ENCODE measurements around the gene EFCAB9.

The EFCAB9 gene

DNA sequence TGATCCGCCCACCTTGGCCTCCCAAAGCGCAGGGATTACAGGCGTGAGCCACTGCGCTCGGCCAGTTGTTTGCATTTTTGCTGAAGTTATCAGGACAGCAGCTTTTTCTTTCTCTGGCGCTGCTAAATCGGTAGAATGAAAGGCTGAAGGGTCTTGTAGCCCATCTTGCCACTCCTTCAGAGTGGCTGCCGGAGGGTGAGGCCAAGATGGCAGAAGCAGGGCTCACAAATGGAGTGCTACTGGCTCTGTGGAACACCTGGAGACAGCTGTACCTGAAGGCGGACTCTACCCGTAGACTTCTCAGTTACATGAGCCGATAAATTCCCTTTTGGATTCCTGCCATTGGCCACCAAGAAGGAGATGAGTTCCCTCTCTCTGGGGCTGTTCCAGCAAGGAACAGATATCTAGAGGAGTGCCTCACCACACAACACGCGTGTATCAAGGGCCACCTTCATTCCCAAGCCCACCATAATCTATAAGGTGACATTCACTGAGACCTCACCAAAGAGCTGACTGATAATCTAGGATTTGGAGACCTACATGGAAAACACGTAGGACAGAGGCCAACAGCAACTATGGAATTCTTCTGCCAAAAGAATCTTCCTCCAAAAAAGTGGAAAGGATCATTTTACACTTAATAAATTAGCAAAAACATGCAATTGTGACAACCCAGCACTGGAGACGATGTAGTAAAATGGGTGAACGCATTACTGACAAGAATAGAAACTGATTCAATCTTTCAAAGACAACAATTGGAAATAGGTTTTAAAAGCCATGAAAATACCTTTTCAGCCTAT lies 27.7 kb upstream of the EFCAB9 start:
- no peak for DNase-seq (ENCODE audit: low spot score)

DNA sequence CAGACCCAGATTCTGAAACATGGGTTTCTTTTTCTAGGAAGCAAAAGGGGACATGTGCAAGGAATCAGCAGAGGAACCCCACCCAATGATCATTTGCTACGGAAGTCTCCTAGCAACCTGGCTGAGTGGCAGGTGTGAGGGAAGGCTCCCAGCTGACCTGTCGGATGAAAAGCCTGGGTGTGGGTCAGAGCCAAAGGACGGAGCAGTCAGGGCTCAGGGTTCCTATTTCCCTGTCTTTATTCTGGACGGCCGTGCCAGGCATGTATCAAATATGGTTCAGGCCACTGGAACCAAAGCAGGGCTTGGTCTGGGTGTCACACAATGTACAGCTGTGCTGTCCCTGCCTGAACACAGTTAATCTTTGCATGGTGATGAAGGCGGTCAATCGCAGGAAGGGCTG lies 26.1 kb upstream of the EFCAB9 start:
- DNase-seq (ENCODE audit: low spot score), result no peak

DNA sequence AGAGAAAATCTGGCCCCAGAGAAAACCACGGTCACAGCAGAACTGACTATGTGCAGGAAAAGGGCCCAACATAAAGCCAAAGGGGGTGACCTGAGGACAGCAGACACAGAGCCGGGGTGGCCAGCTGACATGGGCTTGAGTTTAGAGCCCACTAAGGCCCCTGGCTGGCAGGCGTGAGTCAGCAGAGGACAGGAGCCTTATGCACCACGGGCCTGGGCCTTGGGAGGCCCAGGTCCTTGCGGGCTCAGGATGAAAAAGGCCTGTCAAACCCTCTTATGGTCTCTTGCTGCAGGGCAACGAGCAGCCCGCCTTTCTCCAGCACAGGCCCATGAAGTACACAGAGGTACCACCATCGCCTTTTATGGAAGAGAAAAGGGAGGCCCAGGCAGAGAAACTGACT lies 25.7 kb upstream of the EFCAB9 start:
- no peak for DNase-seq (ENCODE audit: low spot score)

DNA sequence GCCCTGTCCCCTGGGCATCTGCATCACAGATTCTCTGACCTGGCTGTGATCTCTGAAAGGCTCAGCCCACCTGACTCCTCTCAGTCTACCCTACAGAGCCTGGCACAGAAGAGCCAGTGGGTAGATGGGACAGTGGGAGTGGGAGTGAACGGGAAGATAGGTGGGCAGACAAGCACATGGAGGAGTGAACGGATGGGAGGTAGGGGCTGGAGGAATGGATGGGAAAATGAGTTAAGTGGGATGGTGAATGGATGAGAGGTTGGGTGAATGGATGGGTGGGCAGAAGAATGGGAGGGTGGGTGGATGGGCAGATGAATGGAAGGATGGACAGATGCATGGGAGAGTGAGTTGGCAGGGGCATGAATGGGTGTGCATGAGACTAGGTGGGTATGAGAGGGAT lies 24.8 kb upstream of the EFCAB9 start:
- no peak for DNase-seq (ENCODE audit: low spot score)

DNA sequence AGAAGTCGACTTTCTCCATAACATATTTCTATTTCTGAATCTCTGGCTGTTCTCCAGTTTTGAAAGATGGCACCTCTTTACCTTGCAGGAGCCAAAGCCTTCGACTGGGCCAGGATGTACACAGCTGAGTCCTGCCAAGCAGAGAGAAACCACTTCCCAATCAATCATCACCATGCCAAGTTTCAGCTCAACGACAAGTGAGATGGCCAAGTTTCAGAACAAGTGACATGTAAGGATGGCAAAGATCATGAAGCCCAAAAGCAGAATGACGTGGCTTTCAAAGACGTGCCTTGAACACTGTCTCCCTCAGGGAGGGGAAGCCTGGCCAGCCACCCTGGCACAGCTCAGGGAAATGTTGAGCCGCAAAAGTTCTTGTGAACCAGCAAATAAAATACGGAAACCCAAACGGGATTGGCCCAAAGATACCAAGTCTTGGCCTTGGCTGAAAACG lies 23.7 kb upstream of the EFCAB9 start:
- DNase-seq (ENCODE audit: low spot score), result no peak

DNA sequence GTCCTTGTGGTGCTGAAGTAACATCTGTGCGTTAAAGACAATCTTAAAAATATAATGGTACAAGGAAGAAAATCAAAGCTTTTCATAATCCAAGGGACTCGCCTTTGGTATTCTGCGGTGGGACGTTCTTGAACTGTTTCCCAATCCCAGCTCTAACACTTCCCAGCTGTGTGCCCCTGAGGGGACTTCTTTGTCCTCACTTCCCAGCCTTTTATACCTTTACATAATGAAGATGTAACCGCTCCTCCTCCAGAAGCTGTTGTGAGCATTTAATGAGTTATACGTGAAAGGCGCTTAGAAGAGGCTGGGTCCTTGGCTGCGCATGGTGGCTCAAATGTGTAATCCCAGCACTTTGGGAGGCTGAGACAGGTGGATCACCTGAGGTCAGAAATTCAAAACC lies 22.9 kb upstream of the EFCAB9 start:
- DNase-seq (ENCODE audit: low spot score), result no peak

DNA sequence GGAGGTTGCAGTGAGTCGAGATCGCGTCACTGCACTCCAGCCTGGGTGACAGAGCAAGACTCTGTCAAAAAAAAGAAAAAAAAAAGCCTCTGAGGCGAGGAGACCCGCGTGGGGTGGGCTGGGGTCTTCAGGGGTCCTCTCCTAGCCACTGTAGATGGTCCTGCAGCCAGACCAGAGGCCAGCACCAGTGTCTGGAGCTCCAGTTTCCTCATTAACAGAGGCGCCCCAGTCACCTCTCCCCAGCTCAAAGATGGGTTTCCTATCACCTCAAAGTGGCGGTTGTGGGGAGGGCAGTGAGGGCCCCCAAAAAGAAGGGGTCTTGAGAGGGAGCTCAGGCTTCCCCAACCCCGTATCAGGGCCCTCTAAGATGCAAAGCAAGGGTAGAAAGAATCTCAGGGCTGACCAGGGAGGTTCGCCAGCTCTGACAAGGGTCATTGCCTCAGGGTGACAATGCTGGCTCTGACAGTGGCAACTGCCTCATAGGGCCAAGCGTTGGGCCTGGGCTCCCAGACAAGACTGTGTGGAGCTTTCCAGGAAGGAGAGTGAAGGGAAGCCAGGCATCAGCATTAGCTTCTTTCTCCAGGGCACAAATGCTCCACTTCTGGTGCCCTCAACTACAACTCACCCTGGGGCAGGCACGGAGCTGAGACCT lies 20.9 kb upstream of the EFCAB9 start:
- no peak for DNase-seq (ENCODE audit: low spot score)

DNA sequence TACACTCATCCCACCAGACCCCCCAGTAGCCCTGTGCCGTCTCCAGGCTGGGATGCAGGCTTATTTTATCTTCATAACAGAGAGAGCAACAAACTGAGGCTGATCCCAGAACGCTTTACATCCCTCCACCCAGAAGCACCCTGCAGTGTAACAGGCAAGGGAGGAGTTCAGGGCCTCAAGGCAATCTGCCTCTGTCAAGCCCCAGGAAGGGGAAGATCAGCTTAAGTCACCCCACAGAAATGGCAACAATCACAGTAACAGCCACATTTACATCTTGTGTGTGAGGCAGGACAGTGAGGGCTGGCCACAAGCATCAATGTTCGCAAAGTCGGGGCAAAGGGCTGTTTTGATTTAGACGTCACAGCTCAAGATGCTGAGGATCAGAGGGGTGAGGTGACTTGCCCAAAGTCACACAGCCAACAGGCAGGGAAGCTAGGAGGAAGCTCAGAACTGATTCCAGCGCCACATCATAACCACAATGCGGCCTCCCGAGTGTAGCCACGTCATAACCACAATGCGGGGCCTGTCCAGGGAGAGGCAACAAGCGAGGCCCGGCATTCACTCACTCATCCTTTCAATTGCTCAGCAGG lies 20.3 kb upstream of the EFCAB9 start:
- DNase-seq (ENCODE audit: low spot score), result no peak

DNA sequence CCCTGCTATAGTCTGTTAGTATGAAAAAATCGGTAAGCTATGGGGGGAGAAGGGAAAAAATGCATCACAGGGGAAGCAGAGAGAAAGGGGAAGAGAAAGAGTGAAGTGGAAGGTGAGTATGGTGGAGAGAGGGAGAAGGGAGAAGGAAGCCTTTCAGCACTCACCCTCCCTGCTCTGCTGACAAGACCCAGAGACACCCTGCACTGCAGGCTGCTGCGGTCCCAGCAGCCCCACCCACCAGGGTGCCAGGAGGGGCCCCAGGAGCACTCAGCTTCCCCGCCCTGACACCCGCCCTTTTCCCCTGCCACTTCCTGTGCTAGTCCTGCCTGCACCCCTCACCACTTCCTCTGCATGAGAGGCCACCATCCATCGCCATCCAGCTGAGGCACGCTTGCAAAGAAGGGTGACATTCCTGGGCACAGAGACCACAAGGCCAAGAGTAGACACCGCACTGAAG lies 18.7 kb upstream of the EFCAB9 start:
- DNase-seq (ENCODE audit: low spot score), result no peak

DNA sequence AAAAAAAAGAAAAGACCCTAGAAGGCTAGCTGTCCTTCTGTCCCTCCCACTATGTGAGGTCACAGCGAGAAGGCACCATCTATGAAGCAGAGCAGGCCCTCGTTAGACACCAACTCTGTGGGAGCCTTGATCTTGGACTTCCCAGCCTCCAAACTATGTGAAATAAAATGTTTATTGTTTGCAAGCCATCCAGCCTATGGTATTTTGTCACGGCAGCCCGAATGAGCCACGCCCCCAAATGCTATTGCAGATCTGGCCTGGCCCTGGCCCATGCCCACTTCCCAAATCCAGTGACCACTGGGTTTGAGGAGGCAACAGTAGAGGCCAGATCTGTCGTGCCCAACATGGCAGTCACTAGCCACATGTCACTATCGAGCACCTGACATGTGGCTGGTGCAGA lies 16.8 kb upstream of the EFCAB9 start:
- DNase-seq (ENCODE audit: low spot score), result no peak

DNA sequence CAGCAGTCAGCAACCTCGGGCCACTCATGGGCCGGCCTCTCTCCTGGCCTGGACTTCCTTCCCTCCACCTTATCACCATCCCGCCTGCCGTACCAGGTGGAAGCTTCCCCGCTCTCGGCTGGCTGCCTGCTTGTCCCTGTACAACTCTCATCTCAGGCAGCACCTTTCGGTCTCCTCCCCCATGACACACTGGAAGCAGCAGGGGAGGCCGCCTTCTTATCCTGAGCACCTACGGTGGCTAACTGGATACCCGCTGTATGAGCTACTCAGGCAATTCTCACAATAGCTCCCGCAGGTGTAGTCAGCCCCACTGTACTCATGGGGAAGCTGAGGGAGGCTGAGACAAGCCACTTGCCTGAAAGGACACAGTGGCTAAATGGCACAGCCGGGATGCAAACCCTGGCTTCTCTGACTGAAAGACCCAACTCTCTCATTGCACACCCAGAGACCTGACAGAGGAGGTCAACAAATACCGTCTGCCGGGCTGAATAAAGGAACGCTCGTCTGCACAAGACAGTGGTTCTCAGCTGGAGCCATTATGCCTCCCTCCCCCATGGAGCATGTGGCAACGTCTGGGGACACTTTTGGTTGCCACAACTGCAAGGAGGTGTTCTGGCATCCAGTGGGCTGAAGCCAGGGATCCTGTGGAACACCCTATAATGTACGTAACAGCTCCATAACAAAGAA lies 15.5 kb upstream of the EFCAB9 start:
- DNase-seq (ENCODE audit: low spot score), result no peak

DNA sequence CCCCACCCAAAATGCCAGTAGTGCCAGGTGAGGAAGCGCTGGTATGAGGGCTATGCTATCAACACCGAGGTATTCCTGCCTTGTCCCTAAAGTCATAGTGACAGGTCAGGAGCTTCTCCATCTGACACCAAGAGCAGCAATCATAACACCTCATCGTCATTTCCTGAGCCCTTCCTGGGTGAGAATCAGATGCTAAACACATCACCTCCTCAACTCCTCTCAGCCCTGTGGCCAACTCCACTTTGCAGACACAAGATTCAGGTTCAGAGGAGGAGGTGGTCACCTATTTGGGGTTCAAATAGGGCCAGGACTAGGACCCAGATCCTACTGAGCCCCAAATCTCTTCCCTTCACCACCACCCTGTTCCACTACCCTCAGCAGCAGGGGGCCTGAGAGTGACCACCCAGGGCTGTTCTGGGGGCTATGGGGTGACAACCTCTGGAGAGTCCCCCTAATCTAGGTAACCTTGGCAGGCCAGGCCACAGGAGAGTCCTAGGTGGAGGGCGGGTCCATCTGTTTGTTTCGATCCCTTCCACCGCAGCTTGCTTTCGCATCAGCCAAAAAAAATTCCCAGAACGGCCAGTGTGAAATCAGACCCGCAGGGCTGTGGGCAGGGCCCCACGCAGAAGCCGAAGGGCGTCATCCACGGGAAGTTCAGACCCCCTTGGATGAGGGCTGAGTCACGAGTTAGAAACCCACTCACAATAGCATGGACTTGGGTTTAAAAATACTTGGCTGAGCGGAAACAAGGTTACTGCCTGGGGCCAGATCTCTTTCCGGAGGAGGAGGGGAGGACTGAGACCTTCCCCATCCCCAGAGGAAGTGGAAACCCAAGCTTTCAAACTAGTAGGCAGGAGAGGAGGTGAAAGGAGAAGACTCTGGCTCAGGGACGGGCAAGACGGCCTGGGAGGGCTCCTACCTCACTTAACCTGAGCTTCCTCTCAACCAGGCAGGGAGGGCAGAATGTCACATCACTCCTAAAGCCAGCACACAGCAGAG lies 14.7 kb upstream of the EFCAB9 start:
- DNase-seq (ENCODE audit: low spot score), result no peak

DNA sequence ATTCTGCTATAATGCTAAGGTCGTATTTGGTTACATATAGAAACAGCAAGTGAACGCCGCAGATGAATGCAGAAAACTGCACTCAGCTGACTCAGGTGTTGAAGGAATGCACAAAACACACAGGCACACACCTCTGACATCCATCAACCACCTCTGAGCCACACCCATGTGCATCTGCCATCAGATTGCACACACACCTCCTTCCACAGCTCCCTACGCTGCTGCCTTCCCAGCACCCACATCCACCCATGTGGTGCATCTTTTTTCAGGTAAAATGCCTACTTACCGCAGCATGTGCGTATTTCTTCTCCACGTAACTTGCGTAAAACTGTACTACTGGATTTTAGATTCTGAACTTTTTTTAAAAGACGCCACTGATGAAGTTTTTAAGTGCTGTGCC lies 13.0 kb upstream of the EFCAB9 start:
- no peak for DNase-seq (ENCODE audit: low spot score)

DNA sequence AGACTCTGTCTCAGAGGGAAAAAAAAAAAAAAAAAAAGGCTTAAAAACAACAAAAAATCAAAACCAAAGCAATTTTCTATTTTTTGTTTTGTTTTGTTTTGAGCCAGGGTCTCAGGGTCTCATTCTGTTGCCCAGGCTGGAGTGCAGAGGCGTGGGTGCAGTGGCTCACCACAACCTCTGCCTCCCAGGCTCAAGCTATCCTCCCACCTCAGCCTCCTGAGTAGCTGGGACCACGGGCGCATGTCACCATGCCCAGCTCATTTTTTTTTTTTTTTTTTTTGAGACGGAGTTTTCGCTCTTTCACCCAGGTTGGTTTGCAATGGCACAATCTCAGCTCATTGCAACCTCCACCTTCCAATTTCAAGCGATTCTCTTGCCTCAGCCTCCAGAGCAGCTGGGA lies 11.7 kb upstream of the EFCAB9 start:
- DNase-seq (ENCODE audit: low spot score), result no peak

DNA sequence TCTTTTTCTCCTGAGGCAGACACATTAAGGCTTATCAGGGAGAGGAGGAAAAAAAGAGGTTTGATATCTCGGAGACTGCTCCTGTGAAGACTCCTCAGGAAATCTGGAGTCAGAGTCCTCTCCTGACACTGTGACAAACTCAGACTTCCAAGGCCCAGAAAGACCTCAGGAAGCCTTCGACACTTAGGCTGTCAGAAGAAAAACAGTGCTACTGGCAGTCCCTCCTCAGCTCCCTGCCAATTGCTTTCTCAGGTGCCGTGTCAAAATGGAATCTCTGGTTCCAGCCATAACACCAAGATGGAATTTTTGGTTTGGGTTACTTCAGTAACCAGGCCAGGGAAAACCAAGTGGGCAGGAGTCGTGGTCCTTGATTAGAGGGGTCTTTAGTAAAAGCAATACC lies 10.1 kb upstream of the EFCAB9 start:
- no peak for DNase-seq (ENCODE audit: low spot score)

DNA sequence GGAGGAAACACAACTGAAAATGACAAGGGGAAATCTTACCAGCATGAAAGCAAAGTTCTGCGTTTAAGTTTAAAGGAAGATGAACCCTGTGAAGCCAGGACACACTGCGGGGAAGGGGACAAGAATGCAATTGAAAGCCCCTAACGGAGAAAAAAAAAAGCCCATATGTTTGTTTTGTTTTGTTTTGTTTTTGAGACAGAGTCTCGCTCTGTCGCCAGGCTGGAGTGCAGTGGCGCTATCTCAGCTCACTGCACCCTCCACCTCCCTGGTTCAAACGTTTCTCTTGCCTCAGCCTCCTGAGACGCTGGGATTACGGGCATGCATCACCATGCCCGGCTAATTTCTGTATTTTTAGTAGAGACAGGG lies 8.9 kb upstream of the EFCAB9 start:
- DNase-seq (ENCODE audit: low spot score), result no peak

DNA sequence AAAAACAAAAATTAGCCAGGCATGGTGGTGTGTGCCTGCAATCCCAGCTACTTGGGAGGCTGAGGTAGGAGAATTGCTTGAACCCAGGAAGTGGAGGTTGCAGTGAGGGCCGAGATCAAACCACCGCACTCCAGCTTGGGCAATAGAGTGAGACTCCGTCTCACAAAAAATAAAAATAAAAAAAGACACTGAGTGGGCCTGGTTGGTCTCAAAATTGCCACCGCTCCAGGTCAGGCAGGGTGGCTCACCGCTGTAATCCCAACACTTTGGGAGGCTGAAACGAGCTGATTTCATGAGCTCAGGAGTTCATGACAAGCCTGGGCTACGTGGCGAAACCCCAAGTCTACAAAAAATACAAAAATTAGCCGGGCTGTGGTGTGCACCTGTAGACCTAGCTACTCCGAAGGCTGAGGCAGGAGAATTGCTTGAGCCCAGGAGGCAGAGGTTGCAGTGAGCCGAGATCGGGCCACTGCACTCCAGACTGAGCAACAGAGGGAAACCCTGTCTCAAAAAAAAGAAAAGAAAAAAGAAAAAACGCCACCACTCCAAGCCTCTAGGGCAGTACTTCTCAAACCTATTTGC lies 7.8 kb upstream of the EFCAB9 start:
- DNase-seq (ENCODE audit: low spot score), result no peak

DNA sequence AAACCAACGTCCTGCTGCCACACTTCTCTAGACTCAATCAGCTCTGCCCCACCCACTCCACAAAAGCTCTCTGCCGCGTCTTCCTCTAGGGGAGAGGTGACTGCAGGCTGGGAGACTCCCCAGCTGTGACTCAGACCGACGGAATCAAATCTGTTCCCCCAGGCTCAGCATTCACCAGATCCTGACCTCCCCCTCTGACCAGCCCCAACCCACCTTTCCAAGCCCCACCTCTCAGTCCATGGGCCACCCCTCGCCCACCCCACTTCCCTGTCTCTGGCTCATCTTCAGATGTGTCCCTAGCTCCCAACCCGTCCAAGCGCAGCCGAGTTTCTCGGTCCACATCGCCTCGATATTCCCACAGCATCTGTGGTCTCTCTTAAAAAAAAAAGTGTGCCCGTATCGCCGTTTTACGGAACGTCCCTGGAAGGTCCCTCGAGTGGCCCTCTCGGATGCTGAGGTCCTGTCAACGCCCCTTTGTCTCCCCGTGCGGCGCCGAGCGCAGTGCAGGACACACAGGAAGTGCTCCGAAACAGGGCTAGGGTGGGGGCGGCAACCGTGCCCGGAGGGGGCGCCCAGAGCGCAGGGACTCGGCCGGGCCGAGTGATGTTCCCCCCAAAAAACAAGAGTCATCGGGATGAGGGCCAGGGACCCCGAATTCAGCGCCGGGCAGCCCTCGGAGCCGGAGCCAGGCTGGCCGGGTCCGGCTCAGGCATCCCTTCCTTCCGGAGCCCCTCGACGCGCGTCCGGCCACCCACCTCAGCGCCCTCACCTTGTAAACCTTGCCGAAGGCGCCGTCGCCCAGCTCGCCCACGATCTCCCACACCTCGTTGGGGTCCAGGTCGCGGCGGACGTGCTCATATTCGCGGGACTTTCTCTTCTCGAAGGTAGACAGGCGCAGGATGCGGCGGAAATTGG lies 6.6 kb upstream of the EFCAB9 start:
- DNase-seq (ENCODE audit: low spot score), result peak; percentile 74

DNA sequence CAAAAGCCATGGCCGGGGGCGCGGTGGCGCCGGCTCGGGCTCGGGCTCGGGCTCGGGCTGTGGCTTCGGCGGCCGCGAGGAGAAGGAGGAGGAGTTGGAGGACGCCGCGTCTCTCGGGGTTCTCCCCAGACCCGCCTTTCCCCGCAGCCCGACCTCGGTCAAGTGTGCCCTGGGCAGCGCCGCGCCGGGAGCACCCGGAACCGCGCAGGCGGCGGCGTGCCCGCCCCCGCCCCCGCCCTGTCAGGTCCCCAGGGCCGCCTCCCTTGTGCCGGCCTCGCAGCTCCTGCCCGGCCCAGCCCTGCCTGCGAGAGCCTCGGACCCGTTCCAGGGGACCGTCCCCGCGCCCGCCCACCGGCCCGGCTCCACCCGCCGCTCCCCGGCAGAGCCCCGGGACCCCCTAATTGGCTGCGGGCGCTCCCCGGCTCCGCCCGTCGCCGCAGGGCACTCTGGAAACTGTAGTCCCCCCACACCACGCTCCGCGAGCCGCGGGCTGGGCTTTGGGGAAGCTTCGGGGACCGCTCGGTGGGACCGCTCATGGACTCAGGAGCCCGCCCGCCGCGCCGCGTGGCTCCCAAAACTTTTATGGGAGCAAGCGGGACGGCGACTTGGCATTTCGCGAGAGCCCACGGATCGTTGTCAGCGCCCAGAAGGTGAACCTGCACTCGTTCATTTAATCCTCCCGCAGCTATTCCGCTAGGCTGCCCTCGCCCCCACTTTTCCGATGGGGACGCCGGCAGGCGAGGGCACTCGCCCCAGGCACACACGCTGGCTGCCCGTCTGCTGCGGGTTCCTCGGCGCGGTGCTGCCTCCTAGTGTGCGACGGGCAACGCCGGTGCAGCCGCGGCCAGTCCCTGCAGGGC lies 5.7 kb upstream of the EFCAB9 start, which contains the start of gene STK10:
Gene STK10, minus strand, starts transcription at position 192 of the 860 bp plus-strand sequence. Its CDS starts 182 bp downstream, at position 10.
- peak; percentile 97 for DNase-seq (ENCODE audit: low spot score)
